GM19372 (cell line): ENCODE results near the gene GPX4.
A peak's percentile ranks its signal among the peaks of the same experiment; 100 is the strongest.

ENCODE experiments used
- ATAC-seq: cut with Tn5 transposase; IDR thresholded peaks from one replicate; pipeline ENCODE4 v1.9.1; 2021; ENCODE audit warnings: mild to moderate bottlenecking, low read depth, moderate library complexity; ENCODE audit not compliant: unreplicated experiment

GPX4 gene

GRCh38 chr19:1084024-1084868 is 19.5 kb upstream of the GPX4 start:
- ATAC-seq, result no peak

GRCh38 chr19:1085053-1085658 is 18.6 kb upstream of the GPX4 start:
- no peak for ATAC-seq

- ATAC-seq, result no peak
Measured at GRCh38 chr19:1085676-1086442, 17.9 kb upstream of the GPX4 start.

- ATAC-seq, result no peak
Measured at GRCh38 chr19:1086613-1087012, 17.2 kb upstream of the GPX4 start.

- ATAC-seq, result no peak
Measured at GRCh38 chr19:1087813-1088415, 15.9 kb upstream of the GPX4 start.

- no peak for ATAC-seq
Measured at GRCh38 chr19:1088416-1089010, 15.3 kb upstream of the GPX4 start.

- ATAC-seq, result no peak
Measured at GRCh38 chr19:1089126-1089771, 14.5 kb upstream of the GPX4 start.

GRCh38 chr19:1089891-1090290 is 13.9 kb upstream of the GPX4 start:
- no peak for ATAC-seq

GRCh38 chr19:1090731-1091543 is 12.9 kb upstream of the GPX4 start:
- no peak for ATAC-seq

- ATAC-seq, result no peak
Measured at GRCh38 chr19:1091544-1092175, 12.1 kb upstream of the GPX4 start.

GRCh38 chr19:1093330-1093729 is 10.5 kb upstream of the GPX4 start:
- no peak for ATAC-seq

GRCh38 chr19:1093811-1094553 is 9.8 kb upstream of the GPX4 start:
- no peak for ATAC-seq

GRCh38 chr19:1094655-1094977 is 9.2 kb upstream of the GPX4 start:
- ATAC-seq, result no peak

GRCh38 chr19:1094978-1095701 is 8.7 kb upstream of the GPX4 start, which contains the start of gene POLR2E:
Gene POLR2E, minus strand, starts transcription at chr19:1095375. Its CDS starts 60 bp downstream, at chr19:1095315.
- peak; percentile 88 for ATAC-seq

GRCh38 chr19:1097810-1098176 is 6.0 kb upstream of the GPX4 start:
- ATAC-seq, result no peak

- ATAC-seq, result no peak
Measured at GRCh38 chr19:1098177-1099051, 5.4 kb upstream of the GPX4 start.

GRCh38 chr19:1101337-1101698 is 2.5 kb upstream of the GPX4 start:
- no peak for ATAC-seq
